VCaP (cell line): ENCODE results near the gene TGM2.

Experiments used
- H3K27ac ChIP-seq: fragments of 450-650 bp; 2 replicates; pipeline ENCODE4 v1.5.1; 2017
- TF ChIP-seq, protein P1 (sequence below): fragments of 450-650 bp; conservative IDR thresholded peaks from 2 replicates; pipeline ENCODE4 v1.5.1; 2017; ENCODE audit warnings: mild to moderate bottlenecking, moderate library complexity

The TGM2 gene

DNA sequence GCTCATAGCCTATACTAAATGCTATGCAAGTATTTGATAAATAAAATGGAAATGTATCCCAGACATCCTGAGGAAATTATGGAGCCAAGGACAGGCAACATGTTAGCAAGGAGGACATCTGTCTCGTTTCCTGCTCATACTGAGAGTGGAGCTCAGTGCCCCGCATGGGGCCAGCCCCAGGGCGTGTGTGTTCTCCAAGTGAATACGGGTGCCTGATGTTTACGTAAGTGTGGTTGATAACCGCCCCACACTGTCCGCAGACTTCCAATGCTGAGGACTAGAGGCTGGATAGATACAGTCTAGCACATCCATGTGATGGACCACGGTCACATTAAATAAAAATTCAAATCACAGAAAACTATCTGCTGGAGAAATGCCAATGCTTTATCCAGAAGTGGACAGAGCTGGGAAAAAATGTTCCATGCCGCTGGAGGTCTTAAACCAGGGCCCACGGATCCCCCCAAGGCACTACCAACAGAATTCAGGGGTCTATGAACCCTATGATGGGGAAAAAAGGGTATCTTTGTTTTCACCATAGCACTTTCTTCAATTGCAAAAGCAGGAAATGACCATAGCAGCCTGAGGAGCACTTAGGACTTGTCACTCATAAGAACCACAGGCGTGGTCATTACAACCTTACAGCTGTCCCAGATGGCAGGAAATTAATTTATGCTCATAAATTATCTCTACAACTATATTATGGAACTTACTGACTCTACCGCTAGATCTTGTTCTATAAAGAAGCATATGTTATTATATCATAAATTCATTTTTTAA is 24.9 kb downstream of the TGM2 start:
- peak overlapping the region; percentile 20; the same call in 1 of the 2 replicates for H3K27ac ChIP-seq
- TF ChIP-seq, protein P1, sequence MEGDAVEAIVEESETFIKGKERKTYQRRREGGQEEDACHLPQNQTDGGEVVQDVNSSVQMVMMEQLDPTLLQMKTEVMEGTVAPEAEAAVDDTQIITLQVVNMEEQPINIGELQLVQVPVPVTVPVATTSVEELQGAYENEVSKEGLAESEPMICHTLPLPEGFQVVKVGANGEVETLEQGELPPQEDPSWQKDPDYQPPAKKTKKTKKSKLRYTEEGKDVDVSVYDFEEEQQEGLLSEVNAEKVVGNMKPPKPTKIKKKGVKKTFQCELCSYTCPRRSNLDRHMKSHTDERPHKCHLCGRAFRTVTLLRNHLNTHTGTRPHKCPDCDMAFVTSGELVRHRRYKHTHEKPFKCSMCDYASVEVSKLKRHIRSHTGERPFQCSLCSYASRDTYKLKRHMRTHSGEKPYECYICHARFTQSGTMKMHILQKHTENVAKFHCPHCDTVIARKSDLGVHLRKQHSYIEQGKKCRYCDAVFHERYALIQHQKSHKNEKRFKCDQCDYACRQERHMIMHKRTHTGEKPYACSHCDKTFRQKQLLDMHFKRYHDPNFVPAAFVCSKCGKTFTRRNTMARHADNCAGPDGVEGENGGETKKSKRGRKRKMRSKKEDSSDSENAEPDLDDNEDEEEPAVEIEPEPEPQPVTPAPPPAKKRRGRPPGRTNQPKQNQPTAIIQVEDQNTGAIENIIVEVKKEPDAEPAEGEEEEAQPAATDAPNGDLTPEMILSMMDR, result no peak

DNA sequence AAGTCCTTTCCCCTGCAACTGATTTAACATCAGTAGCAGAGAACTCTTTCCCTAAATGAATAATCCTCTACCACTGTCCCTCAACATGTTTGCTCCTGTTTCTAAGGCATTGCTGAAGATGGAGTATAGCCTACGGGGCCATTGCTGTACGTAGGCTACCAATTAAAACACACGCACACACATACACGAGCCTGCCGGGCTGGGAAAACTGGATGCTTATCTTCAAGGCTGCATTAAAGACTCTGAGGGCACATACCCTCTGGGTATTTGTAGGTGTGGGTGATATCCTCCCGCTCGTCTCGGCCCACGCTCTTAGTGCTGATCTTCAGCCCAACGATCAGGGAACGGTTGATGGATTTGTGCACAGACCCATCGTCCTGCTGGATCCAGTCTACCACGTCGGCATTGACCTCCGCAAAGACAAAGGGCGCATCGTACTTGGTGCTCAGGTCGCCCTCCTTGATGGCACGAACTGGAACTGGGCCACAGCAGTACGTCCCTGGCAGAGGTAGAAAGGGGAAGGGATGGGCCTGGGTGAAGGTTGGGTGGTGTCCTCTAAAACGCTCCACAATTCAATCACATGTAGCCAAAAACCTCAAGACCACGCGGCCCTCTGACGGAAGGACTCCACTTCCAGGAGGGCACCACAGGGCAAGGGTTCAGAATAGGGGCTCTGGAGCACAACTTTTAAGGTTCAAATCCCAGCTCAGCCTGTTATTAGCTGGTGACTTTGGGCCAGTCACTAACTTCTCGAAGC is 25.7 kb downstream of the TGM2 start:
- TF ChIP-seq, protein P1, result no peak
- no peak overlapping the region for H3K27ac ChIP-seq

DNA sequence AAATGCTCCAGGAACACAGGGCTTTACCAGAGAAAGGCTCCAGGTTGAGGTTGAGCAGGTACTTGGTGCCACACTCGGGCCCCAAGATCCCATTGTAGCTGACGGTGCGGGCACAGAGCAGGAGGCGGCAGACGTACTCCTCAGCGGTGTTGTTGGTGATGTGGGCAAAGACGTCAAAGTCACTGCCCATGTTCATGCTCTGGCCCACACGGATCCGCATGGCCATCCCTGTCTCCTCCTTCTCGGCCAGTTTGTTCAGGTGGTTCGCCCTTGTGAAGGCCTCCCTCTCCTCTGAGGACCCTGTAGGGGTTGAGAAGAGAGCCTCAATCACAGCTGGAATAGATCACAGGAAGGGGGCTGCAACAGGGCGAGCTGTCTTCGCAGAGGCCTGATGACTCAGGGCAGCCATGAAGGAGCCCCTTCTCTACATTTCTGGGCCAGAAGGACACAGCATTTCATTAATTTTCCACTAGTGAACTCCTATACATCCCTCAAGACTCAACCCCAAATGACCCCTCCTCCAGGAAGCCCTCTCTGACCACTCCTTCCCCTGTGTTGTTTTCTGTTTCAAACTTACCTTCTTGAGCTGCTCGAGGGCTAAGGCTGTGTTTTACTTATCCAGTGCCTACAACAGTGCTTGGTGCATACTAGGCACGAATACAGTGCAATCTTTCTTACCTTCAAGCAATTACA is 26.8 kb downstream of the TGM2 start:
- H3K27ac ChIP-seq, result no peak overlapping the region
- TF ChIP-seq, protein P1, result no peak

DNA sequence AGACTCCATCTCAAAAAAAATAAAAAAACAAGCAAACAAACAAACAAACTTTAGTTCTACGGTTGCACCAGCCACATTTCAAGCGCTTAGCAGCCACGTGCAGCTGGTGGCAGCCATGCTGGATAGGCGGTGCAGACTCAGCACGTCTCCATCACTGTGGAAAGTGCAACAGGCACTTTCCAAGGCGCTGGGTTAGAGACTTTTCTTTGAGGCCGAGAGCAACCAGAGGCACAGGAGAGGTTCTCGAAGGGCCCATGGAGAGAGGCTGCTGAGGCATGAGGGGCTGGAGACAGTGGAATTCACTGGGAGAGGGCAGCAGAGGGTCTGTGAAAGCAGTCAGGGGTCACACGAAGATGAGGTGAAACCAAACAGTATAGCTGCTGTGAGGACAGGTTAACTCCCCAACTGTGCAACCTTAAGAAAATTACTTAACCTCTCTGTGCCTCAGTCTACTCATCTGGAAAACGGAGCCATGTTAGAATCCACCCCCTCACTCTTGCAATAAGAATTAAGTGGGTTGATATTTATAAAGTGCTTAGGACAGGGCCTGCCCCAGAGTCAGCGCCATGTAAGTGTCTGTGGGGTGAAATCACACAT is 27.5 kb downstream of the TGM2 start:
- no peak overlapping the region for H3K27ac ChIP-seq
- TF ChIP-seq, protein P1, result no peak

DNA sequence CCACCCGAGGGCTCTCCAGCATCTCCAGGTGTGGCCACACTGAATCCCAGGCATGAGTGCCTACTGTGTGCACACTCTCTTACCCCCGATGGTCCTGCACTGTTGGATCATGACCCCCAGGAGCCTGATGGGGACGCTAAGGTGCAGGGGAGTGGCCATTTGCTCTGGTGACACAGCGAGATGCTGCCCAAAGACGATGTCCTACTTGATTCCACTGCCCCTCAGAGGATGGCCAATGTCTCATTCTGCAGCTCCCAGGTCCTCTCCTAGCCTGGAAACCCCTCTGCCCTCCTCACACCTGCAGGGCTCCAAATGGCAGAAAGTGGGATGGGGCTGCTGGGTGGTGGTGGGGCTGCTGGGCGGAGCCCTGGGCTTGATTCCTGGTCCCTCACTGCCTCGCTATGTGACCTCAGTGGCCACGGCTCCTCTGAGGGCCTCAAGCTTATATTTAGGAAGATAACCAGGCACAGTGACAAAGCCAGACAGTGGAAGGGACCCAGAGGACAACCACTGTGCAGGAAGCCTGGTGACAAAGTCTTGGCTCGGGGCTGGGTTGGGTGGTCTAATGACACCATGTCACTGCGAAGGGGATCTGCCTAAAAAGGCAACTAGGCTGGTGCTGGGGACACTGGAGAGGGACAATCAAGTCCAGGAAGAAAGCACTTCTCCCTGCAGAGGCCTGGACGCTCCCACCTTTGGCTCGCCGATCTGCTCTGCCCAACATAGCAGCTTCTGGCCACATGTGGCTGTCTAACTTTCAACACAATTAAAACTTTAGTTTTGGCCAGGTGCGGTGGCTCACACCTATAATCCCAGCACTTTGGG is 28.4 kb downstream of the TGM2 start:
- no peak overlapping the region; the same call in 1 of the 2 replicates for H3K27ac ChIP-seq
- TF ChIP-seq, protein P1, result no peak

DNA sequence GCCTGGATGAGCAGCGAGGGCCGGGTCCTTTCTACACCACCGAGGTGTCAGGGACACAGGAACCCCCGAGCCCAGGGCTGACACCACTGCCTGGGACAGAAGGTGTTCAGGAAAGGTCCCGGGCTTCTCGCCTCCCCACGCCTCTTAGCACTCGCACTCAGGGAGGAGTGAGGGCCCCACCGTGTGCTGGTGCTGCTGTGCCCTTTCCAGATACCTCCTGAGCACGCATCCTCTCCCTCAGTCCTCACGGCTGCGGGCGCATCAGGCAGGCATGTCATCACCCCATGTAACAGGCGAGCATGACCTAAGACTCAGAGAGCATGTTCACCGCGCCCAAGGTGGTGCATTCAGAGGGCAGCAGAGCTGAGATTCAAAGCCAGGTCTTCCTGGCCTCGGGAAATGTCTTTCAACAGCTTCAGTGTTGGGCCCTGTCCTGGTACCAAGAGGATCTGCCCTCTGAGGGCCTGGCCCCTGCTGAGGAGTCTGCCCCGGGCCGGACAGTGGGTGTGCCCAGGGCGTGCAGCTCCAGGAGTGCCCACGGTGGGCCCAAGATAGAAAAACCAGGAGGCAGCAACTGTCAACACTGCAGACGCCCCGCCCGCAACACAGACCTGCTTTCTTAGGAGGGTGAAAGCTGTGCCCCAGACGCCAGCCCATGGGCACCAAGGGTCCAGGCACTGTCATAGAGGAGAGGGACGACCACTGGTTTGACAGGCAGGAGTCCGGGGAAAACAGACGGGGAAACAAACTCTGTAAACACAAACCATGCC is 29.2 kb downstream of the TGM2 start:
- TF ChIP-seq, protein P1, result no peak
- peak overlapping the region; percentile 71 for H3K27ac ChIP-seq
